AG09319 (cell line): Measurements from ENCODE around the gene B3GNT9.

Experiments used
- DNase-seq: peaks from one replicate; pipeline ENCODE4 v3.0.0-alpha.2; 2010; ENCODE audit warnings: low read depth; ENCODE audit errors: extremely low read depth
- TF ChIP-seq, protein P1 (sequence below): IDR thresholded peaks from 2 replicates; pipeline ENCODE4 v1.5.1; 2011; ENCODE audit warnings: low read depth, mild to moderate bottlenecking, inconsistent platforms, low read length, moderate library complexity

The B3GNT9 gene

DNA sequence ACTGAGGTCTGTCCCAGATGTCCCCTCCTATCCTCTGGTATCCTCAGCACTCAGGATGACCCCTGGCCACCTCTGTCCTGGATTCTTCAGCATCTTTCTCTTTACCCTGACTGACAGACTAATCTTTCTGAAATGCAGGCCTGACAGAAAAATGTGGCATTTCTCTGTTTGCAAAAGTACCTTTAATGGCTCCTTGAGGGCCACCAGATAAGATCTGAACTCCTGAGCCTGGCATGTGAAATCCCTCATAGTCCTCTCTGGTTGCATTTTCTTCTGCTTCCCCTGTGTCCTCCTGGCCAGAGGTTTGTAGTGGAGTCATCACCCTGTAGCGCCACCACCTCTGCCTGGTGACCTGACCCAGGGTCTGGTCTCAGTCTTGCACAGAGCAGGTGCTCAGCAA, 46.1 kb upstream of the B3GNT9 start:
- no peak for DNase-seq
- TF ChIP-seq, protein P1, sequence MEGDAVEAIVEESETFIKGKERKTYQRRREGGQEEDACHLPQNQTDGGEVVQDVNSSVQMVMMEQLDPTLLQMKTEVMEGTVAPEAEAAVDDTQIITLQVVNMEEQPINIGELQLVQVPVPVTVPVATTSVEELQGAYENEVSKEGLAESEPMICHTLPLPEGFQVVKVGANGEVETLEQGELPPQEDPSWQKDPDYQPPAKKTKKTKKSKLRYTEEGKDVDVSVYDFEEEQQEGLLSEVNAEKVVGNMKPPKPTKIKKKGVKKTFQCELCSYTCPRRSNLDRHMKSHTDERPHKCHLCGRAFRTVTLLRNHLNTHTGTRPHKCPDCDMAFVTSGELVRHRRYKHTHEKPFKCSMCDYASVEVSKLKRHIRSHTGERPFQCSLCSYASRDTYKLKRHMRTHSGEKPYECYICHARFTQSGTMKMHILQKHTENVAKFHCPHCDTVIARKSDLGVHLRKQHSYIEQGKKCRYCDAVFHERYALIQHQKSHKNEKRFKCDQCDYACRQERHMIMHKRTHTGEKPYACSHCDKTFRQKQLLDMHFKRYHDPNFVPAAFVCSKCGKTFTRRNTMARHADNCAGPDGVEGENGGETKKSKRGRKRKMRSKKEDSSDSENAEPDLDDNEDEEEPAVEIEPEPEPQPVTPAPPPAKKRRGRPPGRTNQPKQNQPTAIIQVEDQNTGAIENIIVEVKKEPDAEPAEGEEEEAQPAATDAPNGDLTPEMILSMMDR = no peak

DNA sequence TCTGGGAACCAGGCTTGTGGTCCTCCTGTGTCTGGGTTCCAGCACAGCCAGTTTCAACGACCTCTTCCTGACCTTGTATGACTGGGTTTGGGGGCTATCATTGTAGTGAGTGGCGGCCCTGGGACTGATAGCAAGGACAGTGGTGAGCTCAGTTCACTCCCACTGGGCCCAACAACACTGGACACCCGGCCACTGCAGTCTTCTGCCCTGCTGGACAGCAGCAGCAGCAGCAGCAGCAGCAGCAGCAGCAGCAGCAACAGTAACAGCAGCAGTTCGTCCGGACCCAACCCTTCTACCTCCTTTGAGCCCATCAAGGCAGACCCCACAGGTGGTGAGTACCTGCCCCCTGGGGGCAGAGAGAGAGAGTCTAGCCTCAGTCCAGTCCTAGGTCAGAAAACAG, 44.9 kb upstream of the B3GNT9 start:
- TF ChIP-seq, protein P1 = no peak
- DNase-seq = no peak

DNA sequence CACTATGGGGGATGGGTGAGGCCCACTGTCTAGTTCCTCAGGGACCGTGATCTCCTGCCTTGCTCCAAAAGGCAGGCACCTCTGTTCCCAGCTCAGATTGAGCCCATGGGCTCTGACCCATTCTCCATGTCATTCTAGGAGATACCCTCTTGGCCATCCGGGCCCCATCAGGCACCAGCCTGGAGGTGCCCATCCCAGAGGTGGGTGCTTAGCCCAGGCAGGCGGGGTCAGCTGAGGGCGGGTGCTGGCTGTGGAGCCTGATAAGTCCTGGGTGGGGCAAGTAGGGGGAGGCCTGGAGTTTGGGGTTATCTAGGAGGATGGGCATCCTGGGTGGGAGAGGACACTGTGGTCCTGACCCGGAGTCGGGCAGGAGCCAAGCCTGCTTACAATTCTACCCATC, 43.5 kb upstream of the B3GNT9 start:
- DNase-seq = no peak
- TF ChIP-seq, protein P1 = no peak

DNA sequence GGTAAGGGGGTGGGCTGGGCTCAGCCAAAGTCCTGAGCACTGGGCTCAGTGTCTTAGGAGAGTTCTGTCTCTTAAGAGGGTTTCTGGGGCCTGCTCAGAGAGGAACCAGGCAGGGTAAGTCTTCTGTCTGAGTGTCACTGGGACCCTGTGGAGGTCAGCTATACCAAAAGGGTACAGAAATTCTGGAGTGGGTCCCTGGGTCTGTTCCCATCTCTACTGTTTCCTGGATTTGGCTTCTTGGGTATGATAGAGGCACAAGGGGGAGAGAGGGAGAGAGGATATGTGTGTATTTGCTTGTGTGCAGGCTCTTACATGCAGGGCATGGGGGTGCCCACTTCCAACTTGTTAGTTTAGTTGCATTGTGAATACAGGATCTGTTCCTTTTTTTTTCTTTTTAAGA, 42.7 kb upstream of the B3GNT9 start:
- DNase-seq = no peak
- TF ChIP-seq, protein P1 = no peak

DNA sequence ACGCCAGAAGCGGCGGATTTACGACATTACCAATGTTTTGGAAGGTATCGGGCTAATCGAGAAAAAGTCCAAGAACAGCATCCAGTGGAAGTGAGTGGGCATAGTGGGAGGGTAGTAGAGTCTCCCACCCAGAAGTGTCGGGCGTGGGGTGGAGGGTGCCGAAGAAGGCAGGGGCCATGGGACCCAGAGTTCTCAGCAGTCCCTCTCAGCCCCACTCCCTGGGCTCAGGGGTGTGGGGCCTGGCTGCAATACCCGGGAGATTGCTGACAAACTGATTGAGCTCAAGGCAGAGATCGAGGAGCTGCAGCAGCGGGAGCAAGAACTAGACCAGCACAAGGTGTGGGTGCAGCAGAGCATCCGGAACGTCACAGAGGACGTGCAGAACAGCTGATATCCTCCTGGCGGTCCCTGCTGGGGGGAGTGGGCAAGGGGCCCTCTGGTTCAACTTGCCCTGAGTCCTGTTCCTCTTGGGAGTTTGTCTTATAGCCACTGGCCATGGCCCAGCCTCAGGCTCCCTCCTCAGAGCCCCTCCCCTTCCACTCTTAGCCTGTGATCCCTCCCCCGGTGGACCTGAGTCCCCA, 42.1 kb upstream of the B3GNT9 start:
- TF ChIP-seq, protein P1 = no peak
- no peak for DNase-seq

DNA sequence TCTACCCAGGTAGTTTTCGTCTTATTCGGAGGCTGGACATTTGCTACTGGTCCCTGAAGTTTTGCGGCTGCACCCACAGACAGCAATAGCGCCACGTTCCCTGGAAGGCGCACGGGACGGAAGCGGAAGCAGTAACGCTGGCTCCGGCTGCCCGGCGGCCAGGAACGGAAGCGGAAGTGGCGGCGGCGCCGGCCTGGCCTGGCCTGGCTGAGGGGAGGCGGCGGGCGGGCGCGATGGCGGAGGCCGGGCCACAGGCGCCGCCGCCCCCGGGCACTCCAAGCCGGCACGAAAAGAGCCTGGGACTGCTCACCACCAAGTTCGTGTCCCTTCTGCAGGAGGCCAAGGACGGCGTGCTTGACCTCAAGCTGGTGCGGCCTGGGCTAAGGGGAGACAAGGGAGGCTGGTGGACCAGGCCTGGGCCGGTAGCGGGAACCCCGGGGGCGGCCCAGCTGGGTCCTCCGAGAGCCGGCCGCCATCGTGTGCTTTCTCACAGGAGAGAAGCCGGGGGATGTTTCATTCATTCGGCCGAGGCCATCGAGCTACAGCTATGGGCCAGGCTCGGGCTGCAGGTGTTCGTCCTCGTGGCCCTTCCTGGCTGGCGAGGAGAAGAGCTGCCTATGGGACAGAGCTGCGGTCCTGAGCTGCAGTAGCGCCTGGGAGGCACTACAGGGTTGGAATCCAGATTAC, 41.3 kb upstream of the B3GNT9 start, which contains the start of gene E2F4:
Gene E2F4 (plus strand): TSS at position 161 of the 687 bp plus-strand sequence. CDS start 73 bp downstream, at position 234.
- peak; percentile 80 for DNase-seq
- TF ChIP-seq, protein P1 = no peak

DNA sequence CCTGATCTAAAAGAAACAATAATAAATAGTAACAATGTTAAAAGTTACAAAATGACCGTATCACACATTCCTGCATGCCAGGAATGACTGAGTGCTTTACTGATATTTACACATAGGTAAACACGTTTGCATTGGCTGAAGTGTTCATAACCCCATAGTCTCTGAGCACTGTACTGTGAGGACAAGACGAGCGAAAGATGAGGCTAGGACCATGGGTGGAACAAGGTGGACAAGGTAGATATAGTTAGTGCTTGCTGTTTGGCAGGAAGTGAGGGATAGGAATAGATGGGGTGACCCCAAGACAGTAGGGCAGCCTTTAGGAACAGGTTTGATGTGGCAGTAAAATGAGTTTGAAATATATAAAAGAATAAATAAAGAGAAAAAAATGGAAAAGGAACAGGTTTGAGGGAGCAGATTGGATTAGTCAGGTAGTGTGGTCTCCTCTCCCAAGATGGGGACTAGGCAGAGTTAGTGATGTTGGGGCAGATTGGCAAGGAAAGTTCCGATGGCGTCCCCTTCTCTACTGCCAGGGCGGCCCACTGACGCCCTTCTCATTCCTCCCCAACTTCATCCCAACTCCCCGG, 40.7 kb upstream of the B3GNT9 start:
- DNase-seq = no peak
- TF ChIP-seq, protein P1 = no peak
